Heart left ventricle (tissue), 16 donors: ENCODE measurements around the gene PSG6. TPM values are rescaled to one million over a fixed set of nuclear protein-coding genes. Genes with fewer than 3 reads are reported as not detected.
"Not testable (repeated sequence)": the region's sequence is repeated elsewhere in the genome, so short reads cannot be mapped to it uniquely, and the experiment has no call there.

Experiments used
- ATAC-seq, 4 donors: fragments of 200-7000 bp; cut with Tn5 transposase; one replicate each; pipeline ENCODE4 v1.9.1; 2020 to 2022; ENCODE audit warnings: moderate library complexity in 4 of 4, mild to moderate bottlenecking in 3 of 4, moderate number of reproducible peaks in 1 of 4
- DNase-seq, 5 donors: peaks; one replicate each; pipeline ENCODE4 v3.0.0-alpha.2; 2020
- H3K27ac ChIP-seq, 12 donors: fragments of 200-600 bp; sonication (generic) in 4 of 12; one replicate each; pipeline versions ENCODE4 v1.5.0 to v1.8.0; 2016 to 2022; ENCODE audit warnings: mild to moderate bottlenecking in 2 of 12
- H3K27me3 ChIP-seq, 9 donors: fragments of 200-600 bp; sonication (generic) in 2 of 9; one replicate each; pipeline versions ENCODE4 v1.5.1 to v1.8.0; 2016 to 2022; ENCODE audit warnings: mild to moderate bottlenecking in 3 of 9
- H3K36me3 ChIP-seq, 9 donors: fragments of 200-600 bp; sonication (generic) in 2 of 9; one replicate each; pipeline versions ENCODE4 v1.5.0 to v1.8.0; 2018 to 2022; ENCODE audit warnings: mild to moderate bottlenecking in 2 of 9
- H3K4me1 ChIP-seq, 12 donors: fragments of 200-600 bp; sonication (generic) in 4 of 12; one replicate each; pipeline versions ENCODE4 v1.5.0 to v1.8.0; 2016 to 2022; ENCODE audit warnings: mild to moderate bottlenecking in 3 of 12
- H3K4me3 ChIP-seq, 12 donors: fragments of 200-600 bp; sonication (generic) in 4 of 12; one replicate each; pipeline versions ENCODE4 v1.5.0 to v1.8.0; 2017 to 2022; ENCODE audit warnings: mild to moderate bottlenecking in 9 of 12, moderate library complexity in 4 of 12
- H3K9me3 ChIP-seq, 12 donors: fragments of 200-600 bp; sonication (generic) in 4 of 12; one replicate each; pipeline versions ENCODE4 v1.5.0 to v1.8.0; 2016 to 2022; ENCODE audit warnings: mild to moderate bottlenecking in 1 of 12
- CTCF ChIP-seq, 12 donors: fragments of 200-600 bp; sonication (generic) in 4 of 12; IDR thresholded peaks; one replicate each; pipeline versions ENCODE4 v1.5.0 to v1.8.0; 2018 to 2022; ENCODE audit warnings: antibody characterized with exemption in 12 of 12, mild to moderate bottlenecking in 5 of 12
- POLR2A ChIP-seq, 2 donors: fragments of 450-650 bp; IDR thresholded peaks; one replicate each; pipeline ENCODE4 v1.6.1; 2017; ENCODE audit warnings: antibody characterized with exemption in 2 of 2, mild to moderate bottlenecking in 2 of 2, moderate library complexity in 2 of 2
- WGBS, 4 donors: extraction: QIAGEN DNeasy Blood & Tissue Kit in 2 of 4; methylation state at CpG; one replicate each; pipeline versions ENCODE4 v1.1.5 to v1.1.7; 2013 to 2018; 5-methylcytosine and 5-hydroxymethylcytosine counted together
- intact Hi-C, 10 donors: fragments of 100-400 bp; cut with DNase I; formaldehyde crosslinking; loops; one replicate each; pipeline versions ENCODE4 v1.11.1 to v1.14.2; 2022
- polyA plus RNA-seq, 2 donors: library from polyadenylated mRNA; stranded (reverse); fragments of 200-250 nt; gene quantifications; one replicate each; pipeline ENCODE4 v1.2.3, GENCODE V29; 2013
- total RNA-seq, 9 donors: library from RNA; depleted of rRNA in 2 of 9; stranded (reverse); fragments of >200 nt in 2 of 9; fragmentation: NEBNext Ultra II Directional in 3 of 9; extraction: Animal tissue kit (Norgen Biotek cat#: 25700) in 3 of 9; gene quantifications; one replicate each; pipeline versions ENCODE4 v1.1.0 to v1.2.4, GENCODE V29; 2016 to 2023
- donor health status: ischemic (EF 13 %, LVEDD 7.1; RV severe dilation, severe dysfunction).
- donor health status: healthy with polysubstance abuse.
- donor health status: DM: no; HTN: yes; CAD: no.
- donor health status: DM: no; HTN: no; CAD: no.
- donor health status: ischemic (EF 25% LVEDD 6.9; RV normal size, moderate dysfunction).
- donor health status: ischemic (EF 25% LVEDD 5.7; RV mildly dilated, moderate dysfunction).
- donor health status: healthy.
- donor health status: DM: yes; HTN: yes; CAD: no.
- donor health status: ischemic (EF 35%, LVEDD 5.7; RV mildly dilated, moderate dysfunction).
- donor health status: nonischemic (EF 11% LVEDD 7.7; RV severe dilation, severe dysfunction).
- donor health status: DM: yes; HTN: yes; CAD: no.
- donor health status: PGD.
- donor health status: ischemic (EF 29% LVEDD 5.4; RV normal size, mild dysfunction).
- donor health status: nonischemic (EF 23%, LVEDD 6.1; RV moderate dilation, normal function).

Gene PSG6
- total and polyA plus RNA-seq, 11 donors = not detected

- H3K9me3 ChIP-seq, H3K36me3 ChIP-seq, H3K4me3 ChIP-seq, ATAC-seq, H3K27ac ChIP-seq, H3K4me1 ChIP-seq: not testable (repeated sequence)
- intact Hi-C loops = loop anchor here in 1 of 10 donors (10.0 kb wide), 1 partner anchor 162 kb away; the partner anchor contains the start of gene PSG2
- peak in 1 of 5 donors; percentile 39 for DNase-seq
- H3K27me3 ChIP-seq = peaks cover 0 to 14% (median 0%) of the 10 kb centered on the region in 9 donors
- peak; percentile 20 to 57 (median 46) for TF ChIP-seq CTCF (IDR thresholded peaks at IDR 0.05)
- 37 to 52% (median 44%) methylated on average over 9 of the region's 9 CpGs for WGBS, 4 donors
Measured at GRCh38 chr19:42923106-42923505, 5.4 kb upstream of the PSG6 start.

- not testable (repeated sequence) for H3K27ac ChIP-seq, ATAC-seq, DNase-seq, H3K9me3 ChIP-seq, H3K4me3 ChIP-seq, H3K4me1 ChIP-seq, H3K36me3 ChIP-seq, H3K27me3 ChIP-seq
- intact Hi-C loops = loop anchor here in 1 of 10 donors (10.0 kb wide), 1 partner anchor 164 kb away; the partner anchor contains the start of gene PSG2
Measured at GRCh38 chr19:42920971-42921370, 3.3 kb upstream of the PSG6 start.

- Histone ChIP-seq H3K36me3 (no peaks in the 10 kb centered on the region), H3K4me1 (no peaks in the 10 kb centered on the region), H3K27me3 (peaks cover 0 to 5% (median 0%) of the 10 kb centered on the region in 9 donors), H3K9me3 (no peaks in the 10 kb centered on the region), H3K27ac (no peak overlapping the region), H3K4me3 (no peak overlapping the region)
- TF ChIP-seq CTCF (IDR thresholded peaks at IDR 0.05) (peak in 1 of 12 donors; percentile 3), POLR2A (IDR thresholded peaks at IDR 0.05) (no peak)
- WGBS, 4 donors = 5 to 13% (median 8%) methylated on average over 3 of the region's 3 CpGs
- intact Hi-C loops = loop anchor here in 1 of 10 donors (10.0 kb wide), 1 partner anchor 165 kb away; the partner anchor contains the start of gene PSG2
- DNase-seq (no peak), ATAC-seq (no peak)
Measured at GRCh38 chr19:42919757-42920079, 2.0 kb upstream of the PSG6 start.

GRCh38 chr19:42919070-42919756, 1.5 kb upstream of the PSG6 start:
- H3K4me3 ChIP-seq, intact Hi-C loops, H3K27ac ChIP-seq, H3K27me3 ChIP-seq, H3K36me3 ChIP-seq, DNase-seq, H3K9me3 ChIP-seq, ATAC-seq, H3K4me1 ChIP-seq: not testable (repeated sequence)
- TF ChIP-seq CTCF (IDR thresholded peaks at IDR 0.05) = peak in 4 of 12 donors; percentile 11 to 20 (median 16)
- WGBS, 4 donors = 66 to 74% (median 73%) methylated on average over 25 to 26 of the region's 26 CpGs

GRCh38 chr19:42918377-42919069, 829 bp upstream of the PSG6 start:
- WGBS, 4 donors = 75 to 85% (median 78%) methylated on average over 11 to 15 of the region's 15 CpGs
- H3K4me1 ChIP-seq, DNase-seq, H3K36me3 ChIP-seq, H3K4me3 ChIP-seq, H3K27ac ChIP-seq, intact Hi-C loops, ATAC-seq, H3K9me3 ChIP-seq, H3K27me3 ChIP-seq: not testable (repeated sequence)

GRCh38 chr19:42916931-42917330, 763 bp downstream of the PSG6 start:
- H3K27ac ChIP-seq, intact Hi-C loops, H3K9me3 ChIP-seq, H3K27me3 ChIP-seq, DNase-seq, H3K4me1 ChIP-seq, ATAC-seq, H3K36me3 ChIP-seq, H3K4me3 ChIP-seq: not testable (repeated sequence)
- 76 to 89% (median 83%) methylated on average over 1 of the region's 1 CpG for WGBS, 4 donors

- H3K4me3 ChIP-seq, H3K9me3 ChIP-seq, DNase-seq, H3K27ac ChIP-seq, ATAC-seq, H3K27me3 ChIP-seq, intact Hi-C loops, H3K4me1 ChIP-seq, H3K36me3 ChIP-seq: not testable (repeated sequence)
- WGBS, 4 donors = 80 to 87% (median 83%) methylated on average over 5 of the region's 5 CpGs
Measured at GRCh38 chr19:42913516-42913915, 4.2 kb downstream of the PSG6 start.

- H3K27ac ChIP-seq, H3K4me1 ChIP-seq, H3K36me3 ChIP-seq, H3K4me3 ChIP-seq, H3K9me3 ChIP-seq, DNase-seq, H3K27me3 ChIP-seq, ATAC-seq, intact Hi-C loops: not testable (repeated sequence)
- WGBS, 4 donors = 74 to 86% (median 85%) methylated on average over 4 of the region's 4 CpGs
Measured at GRCh38 chr19:42912941-42913340, 4.8 kb downstream of the PSG6 start.
